Measurements from ENCODE around the gene CYP1A2. TPM values are rescaled to one million over a fixed set of nuclear protein-coding genes. Genes with fewer than 3 reads are reported as not detected.

Gene CYP1A2
- total RNA-seq, 2 donors from 2014 or later, result not detected

- Histone ChIP-seq H3K4me1 (no peaks in the 10 kb centered on the region), H3K9me3 (peaks cover 0 to 6% of the 10 kb centered on the region in 2 donors), H3K27ac (no peak overlapping the region), H3K4me3 (no peak overlapping the region), H3K27me3 (no peaks in the 10 kb centered on the region), H3K36me3 (no peaks in the 10 kb centered on the region)
- no peak for DNase-seq (ENCODE audit: low spot score)
- TF ChIP-seq CTCF (IDR thresholded peaks at IDR 0.05), result no peak
Observed at GRCh38 chr15:74746389-74746788, 2.3 kb upstream of the CYP1A2 start.

GRCh38 chr15:74749832-74750231 lies 1.2 kb downstream of the CYP1A2 start:
- H3K4me1 ChIP-seq, result no peaks in the 10 kb centered on the region
- H3K36me3 ChIP-seq, result no peaks in the 10 kb centered on the region
- no peak for DNase-seq (ENCODE audit: low spot score)
- no peaks in the 10 kb centered on the region for H3K9me3 ChIP-seq
- H3K4me3 ChIP-seq, result no peak overlapping the region
- H3K27me3 ChIP-seq, result no peaks in the 10 kb centered on the region
- no peak overlapping the region for H3K27ac ChIP-seq
- no peak for TF ChIP-seq CTCF (IDR thresholded peaks at IDR 0.05)

GRCh38 chr15:74750751-74751150 lies 2.1 kb downstream of the CYP1A2 start:
- Histone ChIP-seq H3K27me3 (no peaks in the 10 kb centered on the region), H3K4me1 (no peaks in the 10 kb centered on the region), H3K9me3 (no peaks in the 10 kb centered on the region), H3K27ac (no peak overlapping the region), H3K4me3 (no peak overlapping the region), H3K36me3 (no peaks in the 10 kb centered on the region)
- no peak for DNase-seq (ENCODE audit: low spot score)
- TF ChIP-seq CTCF (IDR thresholded peaks at IDR 0.05), result no peak

- Histone ChIP-seq H3K27me3 (no peaks in the 10 kb centered on the region), H3K9me3 (no peaks in the 10 kb centered on the region), H3K4me3 (no peak overlapping the region), H3K27ac (no peak overlapping the region), H3K36me3 (no peaks in the 10 kb centered on the region), H3K4me1 (no peaks in the 10 kb centered on the region)
- no peak for TF ChIP-seq CTCF (IDR thresholded peaks at IDR 0.05)
- no peak for DNase-seq (ENCODE audit: low spot score)
Observed at GRCh38 chr15:74752011-74752410, 3.4 kb downstream of the CYP1A2 start.

- TF ChIP-seq CTCF (IDR thresholded peaks at IDR 0.05), result no peak
- Histone ChIP-seq H3K27ac (no peak overlapping the region), H3K4me1 (no peaks in the 10 kb centered on the region), H3K9me3 (no peaks in the 10 kb centered on the region), H3K4me3 (no peak overlapping the region), H3K27me3 (no peaks in the 10 kb centered on the region), H3K36me3 (no peaks in the 10 kb centered on the region)
- DNase-seq (ENCODE audit: low spot score), result no peak
Observed at GRCh38 chr15:74752531-74752930, 3.9 kb downstream of the CYP1A2 start.

GRCh38 chr15:74754593-74755215 lies 6.1 kb downstream of the CYP1A2 start:
- no peaks in the 10 kb centered on the region for H3K9me3 ChIP-seq
- no peak for TF ChIP-seq CTCF (IDR thresholded peaks at IDR 0.05)
- DNase-seq (ENCODE audit: low spot score), result no peak
- H3K36me3 ChIP-seq, result no peaks in the 10 kb centered on the region
- no peaks in the 10 kb centered on the region for H3K4me1 ChIP-seq
- no peak overlapping the region for H3K4me3 ChIP-seq
- no peaks in the 10 kb centered on the region for H3K27me3 ChIP-seq
- no peak overlapping the region for H3K27ac ChIP-seq

Data from right atrium auricular region (tissue), 2 donors.